ENCODE results near the gene MVP. TPM values are rescaled to one million over a fixed set of nuclear protein-coding genes. Genes with fewer than 3 reads are reported as not detected.

Gene MVP
- total RNA-seq, 2 donors from 2014 or later, result 3.0 to 8.0 TPM

- H3K4me1 ChIP-seq (ENCODE audit: control insufficient read depth, insufficient read depth, low read length), result no peaks in the 10 kb centered on the region
- H3K36me3 ChIP-seq (ENCODE audit: control insufficient read depth, insufficient read depth, low read length), result peaks cover 15% of the 10 kb centered on the region
- peak; percentile 83 for TF ChIP-seq CTCF (conservative IDR thresholded peaks at IDR 0.05)
- Mint-ChIP-seq H3K9me3 (no peaks in the 10 kb centered on the region), H3K4me3 (peak within 1 kb of the TSS; percentile 99), H3K4me1 (peaks cover 18% of the 10 kb centered on the region), H3K27me3 (ENCODE audit: insufficient read depth) (peaks cover 7% of the 10 kb centered on the region), H3K27ac (peak within 1 kb of the TSS; percentile 99), H3K36me3 (ENCODE audit: low read depth) (peaks cover 18% of the 10 kb centered on the region)
- no peaks in the 10 kb centered on the region for H3K27me3 ChIP-seq (ENCODE audit: control insufficient read depth, insufficient read depth, low read length, poor library complexity, severe bottlenecking)
- WGBS, 2 experiments (ENCODE audit: insufficient coverage in 1 of 2, insufficient read length in 1 of 2), result 1 to 3% methylated on average over 34 to 67 of the region's 67 CpGs
- peak within 1 kb of the TSS; percentile 78 for H3K27ac ChIP-seq (ENCODE audit: low read depth, low read length)
- H3K9me3 ChIP-seq (ENCODE audit: control insufficient read depth, low read length), result no peaks in the 10 kb centered on the region
- peak within 1 kb of the TSS; percentile 97 for H3K4me3 ChIP-seq (ENCODE audit: low read length)
- H3K9ac ChIP-seq (ENCODE audit: extremely low read depth, low read length, poor library complexity, severe bottlenecking), result peak within 1 kb of the TSS; percentile 86
- peak; percentile 100 for DNase-seq
Measured at GRCh38 chr16:29790183-29790948, 29.9 kb upstream of the MVP start, which contains the start of gene KIF22. Gene KIF22, plus strand, starts transcription at chr16:29790751. Its CDS starts 9 bp downstream, at chr16:29790760.

GRCh38 chr16:29790949-29791844, 29.1 kb upstream of the MVP start:
- H3K27ac ChIP-seq (ENCODE audit: low read depth, low read length), result peak overlapping the region; percentile 59
- peaks cover 15% of the 10 kb centered on the region for H3K36me3 ChIP-seq (ENCODE audit: control insufficient read depth, insufficient read depth, low read length)
- peak overlapping the region; percentile 97 for H3K4me3 ChIP-seq (ENCODE audit: low read length)
- 3% methylated on average over 18 to 31 of the region's 31 CpGs for WGBS, 2 experiments (ENCODE audit: insufficient coverage in 1 of 2, insufficient read length in 1 of 2)
- H3K9me3 ChIP-seq (ENCODE audit: control insufficient read depth, low read length), result no peaks in the 10 kb centered on the region
- TF ChIP-seq CTCF (conservative IDR thresholded peaks at IDR 0.05), result no peak
- Mint-ChIP-seq H3K9me3 (no peaks in the 10 kb centered on the region), H3K27me3 (ENCODE audit: insufficient read depth) (peaks cover 3% of the 10 kb centered on the region), H3K4me1 (peaks cover 17% of the 10 kb centered on the region), H3K4me3 (peak overlapping the region; percentile 99), H3K36me3 (ENCODE audit: low read depth) (peaks cover 19% of the 10 kb centered on the region), H3K27ac (peak overlapping the region; percentile 99)
- no peaks in the 10 kb centered on the region for H3K27me3 ChIP-seq (ENCODE audit: control insufficient read depth, insufficient read depth, low read length, poor library complexity, severe bottlenecking)
- peak overlapping the region; percentile 86 for H3K9ac ChIP-seq (ENCODE audit: extremely low read depth, low read length, poor library complexity, severe bottlenecking)
- DNase-seq, result no peak
- H3K4me1 ChIP-seq (ENCODE audit: control insufficient read depth, insufficient read depth, low read length), result no peaks in the 10 kb centered on the region

All from endodermal cell (in vitro differentiated cells).